HepG2 (cell line): ENCODE data around the gene PSRC1. TPM values are rescaled to one million over a fixed set of nuclear protein-coding genes. Genes with fewer than 3 reads are reported as not detected.

ENCODE experiments used
- CCDC6 ChIP-seq: sonication (generic); formaldehyde crosslinking; IDR thresholded peaks from 2 replicates; pipeline ENCODE4 v1.8.1; 2022; ENCODE audit warnings: mild to moderate bottlenecking, missing genetic modification reagents, moderate library complexity
- GABPA ChIP-seq, 2 experiments: IDR thresholded peaks; 2 replicates each; pipeline ENCODE4 v1.6.1; 2011 to 2016; ENCODE audit warnings: low read depth in 2 of 2, low read length in 1 of 2, missing biosample characterization in 1 of 2, missing genetic modification characterization in 1 of 2
- HMGXB3 ChIP-seq: sonication (generic); formaldehyde crosslinking; IDR thresholded peaks from 2 replicates; pipeline ENCODE4 v1.4.0; 2020; ENCODE audit warnings: missing genetic modification reagents, borderline replicate concordance
- MIER3 ChIP-seq: IDR thresholded peaks from 2 replicates; pipeline ENCODE4 v1.6.1; 2016; ENCODE audit warnings: missing compliant biosample characterization, borderline replicate concordance
- NONO ChIP-seq, 2 experiments: fragments of 450-650 bp in 1 of 2; sonication (generic) in 1 of 2; formaldehyde crosslinking in 1 of 2; IDR thresholded peaks in 1 of 2; conservative IDR thresholded peaks in 1 of 2; 2 replicates each; pipeline versions ENCODE4 v1.6.1 to v1.8.0; 2017 to 2022; ENCODE audit warnings: mild to moderate bottlenecking in 1 of 2, missing genetic modification reagents in 1 of 2, moderate library complexity in 1 of 2
- PHF5A ChIP-seq: IDR thresholded peaks from one replicate; pipeline ENCODE4 v1.6.1; 2018; ENCODE audit warnings: low read depth, missing genetic modification reagents; ENCODE audit not compliant: unreplicated experiment
- PREB ChIP-seq: sonication (generic); formaldehyde crosslinking; IDR thresholded peaks from 2 replicates; pipeline ENCODE4 v1.4.0; 2020; ENCODE audit warnings: missing genetic modification reagents
- ZNF7 ChIP-seq: IDR thresholded peaks from 2 replicates; pipeline ENCODE4 v1.6.1; 2016; ENCODE audit warnings: missing biosample characterization, missing genetic modification reagents
- ZNF816 ChIP-seq: sonication (generic); formaldehyde crosslinking; IDR thresholded peaks from 2 replicates; pipeline ENCODE4 v1.8.0; 2022; ENCODE audit warnings: missing genetic modification reagents, mild to moderate bottlenecking, borderline replicate concordance
- polyA plus RNA-seq, 8 experiments: library from polyadenylated mRNA; depleted of rRNA in 3 of 8; stranded (reverse) in 7 of 8; unstranded in 1 of 8; fragments of >200 nt; fragmentation: Illumina TruSeq in 4 of 8; extraction: Trizol in 4 of 8; gene quantifications; 2 replicates each; pipeline versions ENCODE4 v1.2.1 to v1.2.3, GENCODE V29; 2011 to 2016; ENCODE audit warnings: low read depth in 4 of 8, missing spikeins in 1 of 8, mixed read lengths in 1 of 8; ENCODE audit not compliant: insufficient read depth in 1 of 8
- total RNA-seq, 5 experiments: library from RNA; depleted of rRNA; stranded (reverse); fragments of >200 nt; fragmentation: Illumina TruSeq; extraction: Trizol; gene quantifications; 2 replicates each; pipeline ENCODE4 v1.2.3, GENCODE V29; 2016; ENCODE audit warnings: low read depth in 1 of 5
- TF ChIP-seq, protein P1 (sequence below): sonication (generic); formaldehyde crosslinking; IDR thresholded peaks from 2 replicates; pipeline ENCODE4 v1.4.0; 2020; ENCODE audit warnings: mild to moderate bottlenecking, low read depth, missing genetic modification reagents
- TF ChIP-seq, protein P2 (sequence below): sonication (generic); formaldehyde crosslinking; IDR thresholded peaks from 2 replicates; pipeline ENCODE4 v1.4.0; 2020; ENCODE audit warnings: missing genetic modification reagents, borderline replicate concordance

Gene PSRC1
- total and polyA plus RNA-seq, 2 of the 13 experiments (the other 11 are each of a cell fraction or from before 2014, with no cell fraction given): 28.6 to 30.3 TPM

GRCh38 chr1:109277434-109278204, 5.3 kb downstream of the PSRC1 start (continued):
- TF ChIP-seq, protein P1, sequence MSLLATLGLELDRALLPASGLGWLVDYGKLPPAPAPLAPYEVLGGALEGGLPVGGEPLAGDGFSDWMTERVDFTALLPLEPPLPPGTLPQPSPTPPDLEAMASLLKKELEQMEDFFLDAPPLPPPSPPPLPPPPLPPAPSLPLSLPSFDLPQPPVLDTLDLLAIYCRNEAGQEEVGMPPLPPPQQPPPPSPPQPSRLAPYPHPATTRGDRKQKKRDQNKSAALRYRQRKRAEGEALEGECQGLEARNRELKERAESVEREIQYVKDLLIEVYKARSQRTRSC (CRISPR knock-in tag): no peak
- TF ChIP-seq ZNF816 (CRISPR knock-in tag) (no peak), HMGXB3 (no peak), GABPA (IDR thresholded peaks at IDR 0.05; ENCODE audit: low read depth, low read length) (no peak), GABPA (CRISPR knock-in tag; IDR thresholded peaks at IDR 0.05; ENCODE audit: low read depth) (peak; percentile 68), CCDC6 (CRISPR knock-in tag) (no peak), NONO (IDR thresholded peaks at IDR 0.05) (no peak), NONO (CRISPR knock-in tag; conservative IDR thresholded peaks at IDR 0.05) (no peak), PHF5A (CRISPR knock-in tag) (peak; percentile 58), PREB (CRISPR knock-in tag) (no peak), MIER3 (CRISPR knock-in tag) (no peak; the same call in 1 of the 2 replicates), ZNF7 (CRISPR knock-in tag) (no peak)
- TF ChIP-seq, protein P2, sequence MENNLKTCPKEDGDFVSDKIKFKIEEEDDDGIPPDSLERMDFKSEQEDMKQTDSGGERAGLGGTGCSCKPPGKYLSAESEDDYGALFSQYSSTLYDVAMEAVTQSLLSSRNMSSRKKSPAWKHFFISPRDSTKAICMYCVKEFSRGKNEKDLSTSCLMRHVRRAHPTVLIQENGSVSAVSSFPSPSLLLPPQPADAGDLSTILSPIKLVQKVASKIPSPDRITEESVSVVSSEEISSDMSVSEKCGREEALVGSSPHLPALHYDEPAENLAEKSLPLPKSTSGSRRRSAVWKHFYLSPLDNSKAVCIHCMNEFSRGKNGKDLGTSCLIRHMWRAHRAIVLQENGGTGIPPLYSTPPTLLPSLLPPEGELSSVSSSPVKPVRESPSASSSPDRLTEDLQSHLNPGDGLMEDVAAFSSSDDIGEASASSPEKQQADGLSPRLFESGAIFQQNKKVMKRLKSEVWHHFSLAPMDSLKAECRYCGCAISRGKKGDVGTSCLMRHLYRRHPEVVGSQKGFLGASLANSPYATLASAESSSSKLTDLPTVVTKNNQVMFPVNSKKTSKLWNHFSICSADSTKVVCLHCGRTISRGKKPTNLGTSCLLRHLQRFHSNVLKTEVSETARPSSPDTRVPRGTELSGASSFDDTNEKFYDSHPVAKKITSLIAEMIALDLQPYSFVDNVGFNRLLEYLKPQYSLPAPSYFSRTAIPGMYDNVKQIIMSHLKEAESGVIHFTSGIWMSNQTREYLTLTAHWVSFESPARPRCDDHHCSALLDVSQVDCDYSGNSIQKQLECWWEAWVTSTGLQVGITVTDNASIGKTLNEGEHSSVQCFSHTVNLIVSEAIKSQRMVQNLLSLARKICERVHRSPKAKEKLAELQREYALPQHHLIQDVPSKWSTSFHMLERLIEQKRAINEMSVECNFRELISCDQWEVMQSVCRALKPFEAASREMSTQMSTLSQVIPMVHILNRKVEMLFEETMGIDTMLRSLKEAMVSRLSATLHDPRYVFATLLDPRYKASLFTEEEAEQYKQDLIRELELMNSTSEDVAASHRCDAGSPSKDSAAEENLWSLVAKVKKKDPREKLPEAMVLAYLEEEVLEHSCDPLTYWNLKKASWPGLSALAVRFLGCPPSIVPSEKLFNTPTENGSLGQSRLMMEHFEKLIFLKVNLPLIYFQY (CRISPR knock-in tag): peak; percentile 69; the same call in 1 of the 2 replicates
